ENCODE data around the gene PGAP1. TPM values are rescaled to one million over a fixed set of nuclear protein-coding genes. Genes with fewer than 3 reads are reported as not detected.

The PGAP1 gene
- total and polyA plus RNA-seq, 8 donors = 2.3 to 11.9 (median 7.3) TPM

DNA sequence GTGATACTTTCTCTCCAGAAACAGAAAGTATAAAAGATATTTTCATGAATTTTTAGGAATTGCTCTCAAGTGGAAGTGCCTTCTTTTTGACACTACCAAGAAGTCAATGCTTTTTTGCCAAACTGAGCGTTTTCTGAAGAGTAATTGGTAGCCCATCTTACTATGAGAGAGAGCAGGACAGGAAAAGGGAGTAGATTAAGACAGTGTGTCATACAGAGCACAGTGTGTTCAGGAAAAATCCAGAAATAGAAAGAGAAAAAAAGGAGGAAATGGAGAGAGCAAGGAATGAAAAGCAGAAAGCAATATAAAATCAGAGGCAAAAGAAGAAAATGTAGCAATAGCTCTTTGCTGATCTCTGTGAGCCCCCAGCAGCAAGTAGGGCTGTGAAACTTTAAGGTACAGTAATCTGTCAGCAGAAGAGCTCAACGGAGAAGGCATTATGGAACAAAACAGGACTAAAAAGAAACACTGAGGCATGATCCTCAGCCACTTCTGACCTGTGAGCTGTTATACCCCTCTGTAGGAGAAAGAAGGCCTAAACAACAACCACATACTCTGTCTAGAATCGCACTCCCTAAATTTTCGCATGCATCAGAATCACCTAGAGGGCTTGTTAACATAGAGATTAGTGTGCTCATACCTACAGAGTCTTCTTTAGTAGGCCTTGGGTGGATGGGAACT lies 15.0 kb upstream of the PGAP1 start:
- TF ChIP-seq, protein P1, sequence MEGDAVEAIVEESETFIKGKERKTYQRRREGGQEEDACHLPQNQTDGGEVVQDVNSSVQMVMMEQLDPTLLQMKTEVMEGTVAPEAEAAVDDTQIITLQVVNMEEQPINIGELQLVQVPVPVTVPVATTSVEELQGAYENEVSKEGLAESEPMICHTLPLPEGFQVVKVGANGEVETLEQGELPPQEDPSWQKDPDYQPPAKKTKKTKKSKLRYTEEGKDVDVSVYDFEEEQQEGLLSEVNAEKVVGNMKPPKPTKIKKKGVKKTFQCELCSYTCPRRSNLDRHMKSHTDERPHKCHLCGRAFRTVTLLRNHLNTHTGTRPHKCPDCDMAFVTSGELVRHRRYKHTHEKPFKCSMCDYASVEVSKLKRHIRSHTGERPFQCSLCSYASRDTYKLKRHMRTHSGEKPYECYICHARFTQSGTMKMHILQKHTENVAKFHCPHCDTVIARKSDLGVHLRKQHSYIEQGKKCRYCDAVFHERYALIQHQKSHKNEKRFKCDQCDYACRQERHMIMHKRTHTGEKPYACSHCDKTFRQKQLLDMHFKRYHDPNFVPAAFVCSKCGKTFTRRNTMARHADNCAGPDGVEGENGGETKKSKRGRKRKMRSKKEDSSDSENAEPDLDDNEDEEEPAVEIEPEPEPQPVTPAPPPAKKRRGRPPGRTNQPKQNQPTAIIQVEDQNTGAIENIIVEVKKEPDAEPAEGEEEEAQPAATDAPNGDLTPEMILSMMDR (IDR thresholded peaks at IDR 0.05) = no peak
- no peak overlapping the region for H3K27ac ChIP-seq
- intact Hi-C loops (cut with DNase I) = no loop called here
- 84 to 87% methylated on average over 4 of the region's 4 CpGs for WGBS, 2 donors
- no peak overlapping the region for H3K4me3 ChIP-seq
- peaks cover 4 to 10% (median 6%) of the 10 kb centered on the region in 3 donors for H3K4me1 ChIP-seq
- no peaks in the 10 kb centered on the region for H3K36me3 ChIP-seq
- H3K9me3 ChIP-seq = no peaks in the 10 kb centered on the region
- DNase-seq (no peak), ATAC-seq (no peak), FAIRE-seq (no peak)
- H3K27me3 ChIP-seq = no peaks in the 10 kb centered on the region

DNA sequence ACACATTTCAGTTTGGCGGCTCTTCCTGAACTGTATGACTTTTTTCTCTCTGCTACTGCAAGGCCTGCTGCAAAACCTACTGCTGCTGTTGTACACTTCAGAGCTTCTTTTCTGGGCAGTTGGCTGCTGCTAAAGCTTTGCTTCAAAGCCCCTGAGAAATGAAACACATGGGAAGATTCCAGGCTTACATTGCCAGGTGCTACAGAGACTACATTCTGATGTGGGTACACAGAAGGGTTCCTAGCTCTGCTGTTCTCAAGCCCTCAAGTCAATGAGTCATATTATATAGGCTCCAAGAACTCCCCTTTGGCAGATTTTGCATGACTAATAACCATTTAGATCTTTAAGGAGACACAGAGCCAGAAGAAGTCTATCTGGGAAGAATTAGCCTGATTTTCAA lies 12.9 kb upstream of the PGAP1 start:
- ATAC-seq = peak; percentile 93 to 97 (median 94)
- FAIRE-seq = no peak
- no peaks in the 10 kb centered on the region for H3K36me3 ChIP-seq
- no peak overlapping the region for H3K4me3 ChIP-seq
- TF ChIP-seq, protein P1 (IDR thresholded peaks at IDR 0.05) = no peak
- intact Hi-C loops (cut with DNase I) = no loop called here
- peak overlapping the region; percentile 3 to 60 (median 24) for H3K27ac ChIP-seq
- peak in 3 of 6 donors; percentile 39 to 58 (median 57) for DNase-seq
- H3K27me3 ChIP-seq = no peaks in the 10 kb centered on the region
- WGBS, 2 donors = 36 to 65% methylated on average over 1 of the region's 1 CpG
- H3K4me1 ChIP-seq = peaks cover 4 to 10% (median 6%) of the 10 kb centered on the region in 3 donors
- H3K9me3 ChIP-seq = no peaks in the 10 kb centered on the region

DNA sequence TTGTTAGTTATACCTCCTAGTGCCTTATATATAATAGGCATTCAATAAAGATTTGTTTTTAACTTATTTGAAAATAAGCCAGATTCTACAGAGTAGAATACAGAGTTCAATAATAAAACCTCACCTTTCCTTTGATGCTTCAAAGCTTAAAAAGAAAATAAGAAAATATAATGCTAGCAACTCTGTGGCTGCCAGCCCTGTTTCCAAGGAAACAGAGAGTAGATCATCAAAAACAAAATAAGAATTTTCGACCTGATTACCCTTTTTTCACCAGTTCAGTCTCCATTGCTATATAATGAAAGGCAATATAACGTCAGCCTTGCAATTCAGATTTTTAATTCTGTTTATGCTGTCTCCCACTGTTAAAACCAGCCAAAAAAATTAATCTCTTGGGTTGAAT lies 8.9 kb upstream of the PGAP1 start:
- Histone ChIP-seq H3K27ac (no peak overlapping the region), H3K27me3 (no peaks in the 10 kb centered on the region), H3K4me1 (peaks cover 4 to 10% (median 6%) of the 10 kb centered on the region in 3 donors), H3K36me3 (no peaks in the 10 kb centered on the region), H3K4me3 (no peak overlapping the region), H3K9me3 (no peaks in the 10 kb centered on the region)
- TF ChIP-seq, protein P1 (IDR thresholded peaks at IDR 0.05) = no peak
- ATAC-seq (no peak), DNase-seq (no peak), FAIRE-seq (no peak)
- intact Hi-C loops (cut with DNase I) = no loop called here
- WGBS, 2 donors = 66 to 76% methylated on average over 2 of the region's 2 CpGs

DNA sequence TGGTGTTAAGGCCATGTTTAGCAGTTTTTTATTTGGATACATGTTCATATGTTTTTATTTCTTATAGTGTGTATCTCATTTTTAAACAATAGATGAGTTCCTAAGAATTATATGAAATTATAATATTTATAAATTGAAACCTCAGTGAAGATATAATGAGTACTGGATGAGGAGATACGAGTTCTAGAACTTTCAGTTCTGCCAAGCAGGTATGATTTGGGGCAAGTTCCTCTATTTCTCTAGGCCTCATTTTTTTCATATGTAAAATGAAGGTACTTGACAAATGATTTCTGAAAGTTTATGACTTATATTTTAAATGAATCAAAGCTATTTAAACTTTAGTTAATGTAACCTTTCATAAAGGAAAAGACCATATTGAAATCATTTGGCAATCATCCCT lies 8.2 kb upstream of the PGAP1 start:
- no peak overlapping the region for H3K4me3 ChIP-seq
- TF ChIP-seq, protein P1 (IDR thresholded peaks at IDR 0.05) = no peak

DNA sequence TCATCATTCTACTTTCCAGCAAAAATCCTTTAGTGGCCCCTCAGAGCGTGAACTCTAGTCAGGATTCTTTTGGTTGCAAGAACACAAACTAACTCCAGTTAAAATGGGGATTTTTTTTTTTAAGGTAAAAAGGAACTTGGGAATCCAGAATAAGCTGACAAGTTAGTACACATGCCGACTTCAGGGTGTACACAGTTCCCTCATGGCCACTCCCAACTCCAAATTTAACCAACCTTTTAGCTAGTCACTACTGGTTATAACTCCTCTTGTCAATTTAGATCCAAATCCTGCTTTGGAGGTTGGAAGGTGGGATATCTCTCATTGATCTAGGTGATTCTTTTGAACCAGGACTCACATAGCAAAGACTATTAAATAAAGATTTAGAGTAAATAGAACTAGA lies 5.0 kb upstream of the PGAP1 start:
- Histone ChIP-seq H3K4me3 (no peak overlapping the region), H3K27me3 (no peaks in the 10 kb centered on the region), H3K36me3 (no peaks in the 10 kb centered on the region), H3K4me1 (no peaks in the 10 kb centered on the region), H3K27ac (no peak overlapping the region), H3K9me3 (no peaks in the 10 kb centered on the region)
- FAIRE-seq (no peak), ATAC-seq (no peak), DNase-seq (no peak)
- TF ChIP-seq, protein P1 (IDR thresholded peaks at IDR 0.05) = no peak
- WGBS, 2 donors = 80% methylated on average over 2 of the region's 2 CpGs
- intact Hi-C loops (cut with DNase I) = no loop called here

More for the DNA sequence above, 8.2 kb upstream of the PGAP1 start:
- H3K9me3 ChIP-seq = no peaks in the 10 kb centered on the region
- 90 to 95% methylated on average over 1 of the region's 1 CpG for WGBS, 2 donors
- FAIRE-seq = no peak
- no peak overlapping the region for H3K27ac ChIP-seq
- H3K4me1 ChIP-seq = peaks cover 3 to 7% (median 5%) of the 10 kb centered on the region in 3 donors
- ATAC-seq = no peak
- DNase-seq = no peak
- intact Hi-C loops (cut with DNase I) = no loop called here
- no peaks in the 10 kb centered on the region for H3K27me3 ChIP-seq
- no peaks in the 10 kb centered on the region for H3K36me3 ChIP-seq
